ENCODE data around the gene USP50.
"Not testable (repeated sequence)": the region's sequence is repeated elsewhere in the genome, so short reads cannot be mapped to it uniquely, and the experiment has no call there.

USP50 gene

GRCh38 chr15:50501815-50502214 is 44.7 kb downstream of the USP50 start:
- no peak for DNase-seq

GRCh38 chr15:50500352-50500751 is 46.1 kb downstream of the USP50 start:
- DNase-seq = no peak

- no peak for DNase-seq
Measured at GRCh38 chr15:50496692-50497091, 49.8 kb downstream of the USP50 start.

GRCh38 chr15:50494547-50494946 is 51.9 kb downstream of the USP50 start:
- DNase-seq = not testable (repeated sequence)

- no peak for DNase-seq
Measured at GRCh38 chr15:50493625-50494024, 52.8 kb downstream of the USP50 start.

- no peak for DNase-seq
Measured at GRCh38 chr15:50487287-50487686, 59.2 kb downstream of the USP50 start.

- DNase-seq = no peak
Measured at GRCh38 chr15:50485389-50485788, 61.1 kb downstream of the USP50 start.

- DNase-seq = no peak
Measured at GRCh38 chr15:50484781-50485180, 61.7 kb downstream of the USP50 start.

GRCh38 chr15:50476143-50476542 is 70.3 kb downstream of the USP50 start:
- no peak for DNase-seq

- no peak for DNase-seq
Measured at GRCh38 chr15:50471072-50471471, 75.4 kb downstream of the USP50 start.

GRCh38 chr15:50463423-50464358 is 82.8 kb downstream of the USP50 start:
- DNase-seq = no peak

- DNase-seq = no peak
Measured at GRCh38 chr15:50458348-50459112, 87.9 kb downstream of the USP50 start.

- no peak for DNase-seq
Measured at GRCh38 chr15:50452927-50453326, 93.5 kb downstream of the USP50 start.

All from activated naive CD4-positive, alpha-beta T cell (primary cell).